GM10266 (cell line): ENCODE measurements around the gene SLC35F6.
"Not testable (repeated sequence)": the region's sequence is repeated elsewhere in the genome, so short reads cannot be mapped to it uniquely, and the experiment has no call there.

Experiments used
- DNase-seq: peaks from one replicate; pipeline ENCODE4 v3.0.0; 2012; ENCODE audit errors: extremely low spot score
- CTCF ChIP-seq: IDR thresholded peaks from 2 replicates; pipeline ENCODE4 v1.5.1; 2012; ENCODE audit warnings: mild to moderate bottlenecking, low read depth; ENCODE audit not compliant: control insufficient read depth, insufficient read depth; ENCODE audit errors: missing control alignments

SLC35F6 gene

GRCh38 chr2:26792720-26793119, 28.6 kb downstream of the SLC35F6 start:
- TF ChIP-seq CTCF: no peak
- no peak for DNase-seq

DNA sequence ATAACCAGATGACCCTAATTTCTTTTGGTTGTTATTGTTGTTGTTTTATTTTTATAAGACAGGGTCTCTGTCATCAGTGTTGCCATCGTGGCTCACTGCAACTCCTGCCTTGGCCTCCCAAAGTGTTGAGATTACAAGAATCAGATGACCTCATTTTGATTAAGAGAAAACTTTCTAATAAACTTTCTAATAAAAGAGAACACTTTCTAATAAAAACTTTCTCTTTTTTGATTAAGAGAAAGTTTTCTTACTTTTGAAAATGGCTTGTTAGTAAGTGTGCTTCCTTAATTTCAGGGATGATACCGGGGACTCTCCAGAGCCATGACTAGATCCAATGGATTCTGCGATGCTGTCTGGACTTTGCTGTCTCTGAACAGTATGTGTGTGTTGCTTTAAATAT, 29.4 kb downstream of the SLC35F6 start:
- no peak for TF ChIP-seq CTCF
- no peak for DNase-seq

DNA sequence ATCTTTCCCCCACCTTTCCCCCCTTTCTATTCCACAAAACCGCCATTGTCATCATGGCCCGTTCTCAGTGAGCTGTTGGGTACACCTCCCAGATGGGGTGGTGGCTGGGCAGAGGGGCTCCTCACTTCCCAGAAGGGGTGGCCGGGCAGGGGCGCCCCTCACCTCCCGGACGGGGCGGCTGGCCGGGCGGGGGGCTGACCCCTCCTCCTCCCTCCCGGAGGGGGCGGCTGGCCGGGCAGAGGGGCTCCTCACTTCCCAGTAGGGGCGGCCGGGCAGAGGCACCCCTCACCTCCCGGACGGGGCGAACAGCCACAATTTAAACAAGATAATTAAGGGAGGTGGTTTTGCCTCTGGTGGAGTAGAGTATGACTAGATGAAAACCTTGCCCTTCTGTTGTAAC, 31.1 kb downstream of the SLC35F6 start:
- DNase-seq: not testable (repeated sequence)

- no peak for DNase-seq
- no peak for TF ChIP-seq CTCF
These were observed 37.2 kb downstream of the SLC35F6 start for GRCh38 chr2:26801328-26801727.

GRCh38 chr2:26801796-26802195, 37.7 kb downstream of the SLC35F6 start:
- no peak for TF ChIP-seq CTCF

GRCh38 chr2:26805241-26805676, 41.2 kb downstream of the SLC35F6 start:
- TF ChIP-seq CTCF: no peak
- DNase-seq: no peak

More at GRCh38 chr2:26801796-26802195, 37.7 kb downstream of the SLC35F6 start:
- DNase-seq: no peak

GRCh38 chr2:26807788-26808460, 43.8 kb downstream of the SLC35F6 start:
- TF ChIP-seq CTCF: no peak
- no peak for DNase-seq

DNA sequence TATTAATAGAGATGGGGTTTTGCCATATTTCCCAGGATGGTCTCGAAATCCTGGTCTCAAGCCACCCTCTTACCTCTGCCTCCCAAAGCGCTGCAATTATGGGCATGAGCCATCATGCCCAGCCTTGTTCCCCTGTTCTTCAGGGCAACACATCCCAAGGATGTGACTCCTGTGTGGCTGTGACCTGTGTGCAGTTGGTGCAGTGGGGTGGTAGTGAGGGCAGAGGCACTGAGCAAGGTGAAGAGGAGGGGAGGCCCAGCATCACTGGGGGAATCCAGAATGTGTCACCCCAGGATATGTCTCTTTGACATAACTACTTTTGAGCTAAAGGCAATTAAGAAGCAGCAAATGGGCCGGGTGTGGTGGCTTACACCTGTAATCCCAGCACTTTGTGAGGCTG, 45.1 kb downstream of the SLC35F6 start:
- TF ChIP-seq CTCF: no peak
- no peak for DNase-seq
